GM18868 (cell line): Measurements from ENCODE around the gene DCDC1.
"Not testable (repeated sequence)": the region's sequence is repeated elsewhere in the genome, so short reads cannot be mapped to it uniquely, and the experiment has no call there.

ENCODE experiments used
- ATAC-seq: cut with Tn5 transposase; IDR thresholded peaks from one replicate; pipeline ENCODE4 v1.9.1; 2021; ENCODE audit warnings: mild to moderate bottlenecking, moderate library complexity; ENCODE audit not compliant: unreplicated experiment

The DCDC1 gene

GRCh38 chr11:31000381-31000780 lies 369.2 kb downstream of the DCDC1 start:
- ATAC-seq: no peak

- ATAC-seq: peak; percentile 83
Measured at GRCh38 chr11:30992513-30992849, 377.1 kb downstream of the DCDC1 start.

GRCh38 chr11:30991802-30992512 lies 377.6 kb downstream of the DCDC1 start:
- ATAC-seq: peak; percentile 17

GRCh38 chr11:30991376-30991775 lies 378.2 kb downstream of the DCDC1 start:
- ATAC-seq: no peak

- ATAC-seq: no peak
Measured at GRCh38 chr11:30990625-30991296, 378.8 kb downstream of the DCDC1 start.

- no peak for ATAC-seq
Measured at GRCh38 chr11:30987819-30988218, 381.7 kb downstream of the DCDC1 start.

GRCh38 chr11:30985536-30985935 lies 384.0 kb downstream of the DCDC1 start:
- ATAC-seq: no peak

GRCh38 chr11:30984827-30985226 lies 384.7 kb downstream of the DCDC1 start:
- ATAC-seq: no peak

GRCh38 chr11:30984442-30984816 lies 385.1 kb downstream of the DCDC1 start:
- ATAC-seq: no peak

- no peak for ATAC-seq
Measured at GRCh38 chr11:30983776-30984441, 385.6 kb downstream of the DCDC1 start.

- ATAC-seq: no peak
Measured at GRCh38 chr11:30983143-30983542, 386.4 kb downstream of the DCDC1 start.

- no peak for ATAC-seq
Measured at GRCh38 chr11:30967579-30967978, 402.0 kb downstream of the DCDC1 start.

- ATAC-seq: peak; percentile 45
Measured at GRCh38 chr11:30960387-30960992, 409.0 kb downstream of the DCDC1 start.

- no peak for ATAC-seq
Measured at GRCh38 chr11:30956751-30957150, 412.8 kb downstream of the DCDC1 start.

- no peak for ATAC-seq
Measured at GRCh38 chr11:30949838-30950237, 419.7 kb downstream of the DCDC1 start.

GRCh38 chr11:30947715-30948114 lies 421.8 kb downstream of the DCDC1 start:
- not testable (repeated sequence) for ATAC-seq

GRCh38 chr11:30938810-30939209 lies 430.7 kb downstream of the DCDC1 start:
- ATAC-seq: no peak

- ATAC-seq: no peak
Measured at GRCh38 chr11:30938171-30938570, 431.4 kb downstream of the DCDC1 start.

- no peak for ATAC-seq
Measured at GRCh38 chr11:30936491-30936890, 433.0 kb downstream of the DCDC1 start.

- no peak for ATAC-seq
Measured at GRCh38 chr11:30935861-30936260, 433.7 kb downstream of the DCDC1 start.

GRCh38 chr11:30926130-30926529 lies 443.4 kb downstream of the DCDC1 start:
- no peak for ATAC-seq

- no peak for ATAC-seq
Measured at GRCh38 chr11:30921811-30922210, 447.7 kb downstream of the DCDC1 start.
